ENCODE results near the gene SIRPG. TPM values are rescaled to one million over a fixed set of nuclear protein-coding genes. Genes with fewer than 3 reads are reported as not detected.

Gene SIRPG
- total RNA-seq, 1 experiment from 2014 or later = not detected

GRCh38 chr20:1637755-1638154 lies 19.8 kb downstream of the SIRPG start:
- Histone ChIP-seq H2BK15ac (ENCODE audit: low read depth, low read length) (no peak overlapping the region), H2BK12ac (ENCODE audit: insufficient read length, low read depth, low read length) (no peak overlapping the region), H3K27me3 (ENCODE audit: insufficient read depth, low read length) (no peaks in the 10 kb centered on the region), H3K9ac (ENCODE audit: extremely low read depth, insufficient read length, low read length) (no peak overlapping the region), H3K4me2 (ENCODE audit: insufficient read depth, insufficient read length, low read length) (no peak overlapping the region), H4K20me1 (ENCODE audit: control insufficient read depth, insufficient read depth, insufficient read length) (no peaks in the 10 kb centered on the region), H3K9me3 (ENCODE audit: control insufficient read depth, low read depth, low read length) (no peaks in the 10 kb centered on the region), H3K79me1 (ENCODE audit: insufficient read depth, low read depth, low read length, poor library complexity, severe bottlenecking) (no peaks in the 10 kb centered on the region), H3T11ph (ENCODE audit: low read length) (no peak overlapping the region), H3K23me2 (ENCODE audit: insufficient read length, low read depth, low read length, poor library complexity, severe bottlenecking) (no peaks in the 10 kb centered on the region), H3K79me2 (ENCODE audit: insufficient read depth, low read length) (no peaks in the 10 kb centered on the region), H3K27ac (ENCODE audit: insufficient read length, low read depth, low read length) (no peak overlapping the region), H2AK5ac (ENCODE audit: insufficient read length, low read length) (no peak overlapping the region), H3K4ac (ENCODE audit: low read depth, low read length) (no peak overlapping the region), H3K23ac (ENCODE audit: insufficient read length, low read depth, low read length) (no peak overlapping the region), H3K56ac (ENCODE audit: insufficient read length, low read depth, low read length) (no peak overlapping the region), H2AFZ (ENCODE audit: low read length) (no peak overlapping the region), H4K91ac (ENCODE audit: insufficient read length, low read depth, low read length) (no peak overlapping the region), H2BK5ac (ENCODE audit: insufficient read length, low read length) (no peak overlapping the region), H4K8ac (replicated peaks; ENCODE audit: insufficient read length, low read depth, low read length) (no peak overlapping the region), H3K18ac (ENCODE audit: insufficient read length, low read depth, low read length) (no peak overlapping the region), H3K14ac (ENCODE audit: insufficient read depth, low read length) (no peak overlapping the region), H3K4me1 (ENCODE audit: insufficient read depth, low read length) (no peaks in the 10 kb centered on the region; the same call in 1 of the 2 replicates), H2BK120ac (ENCODE audit: low read depth, low read length, poor library complexity, severe bottlenecking) (no peak overlapping the region), H2BK20ac (ENCODE audit: low read depth, low read length, poor library complexity, severe bottlenecking) (no peak overlapping the region), H4K5ac (ENCODE audit: insufficient read length, low read depth, low read length) (no peak overlapping the region)
- no peak overlapping the region for H3K4me3 Mint-ChIP-seq
- TF ChIP-seq CTCF (conservative IDR thresholded peaks at IDR 0.05) = no peak
- WGBS (ENCODE audit: extremely low coverage, insufficient read length, low lambda C conversion rate) = no CpG with 5 or more reads among the region's 2 CpGs
- peaks cover 7 to 13% of the 10 kb centered on the region in 2 experiments for H3K4me1 Mint-ChIP-seq
- H3K27me3 Mint-ChIP-seq (ENCODE audit: low read depth) = peaks cover 5% of the 10 kb centered on the region
- H3K27ac Mint-ChIP-seq = no peak overlapping the region
- DNase-seq = no peak
- H3K36me3 Mint-ChIP-seq (ENCODE audit: insufficient read depth in 1 of 3, low read depth in 3 of 3) = peaks cover 0 to 4% (median 0%) of the 10 kb centered on the region in 3 experiments; a peak in 2 of 7 replicates
- H3K9me3 Mint-ChIP-seq = peaks cover 13% of the 10 kb centered on the region in 2 experiments; a peak in 4 of 5 replicates

All from H9 (cell line).